Calu3 (cell line): Measurements from ENCODE around the gene AP3S1. TPM values are rescaled to one million over a fixed set of nuclear protein-coding genes. Genes with fewer than 3 reads are reported as not detected.

Experiments
- BruUV-seq: library from RNA; stranded (reverse); fragments of 400-500 nt; replicated peaks from 2 replicates; lab custom pipeline; 2021; lab: Mats Ljungman, UMichigan
- CTCF ChIA-PET: fragments of 300-600 bp; sonication (Branson Sonifier 250); formaldehyde crosslinking; loops from one replicate; lab custom pipeline; 2022; ENCODE audit warnings: antibody characterized with exemption; lab: Charles Lee
- DNase-seq: peaks from one replicate; pipeline ENCODE4 v3.0.0; 2022
- H3K27ac Mint-ChIP-seq: one replicate; pipeline ENCODE4 v1.8.0; 2022; ENCODE audit warnings: mixed read lengths; ENCODE audit not compliant: unreplicated experiment
- H3K27me3 Mint-ChIP-seq: one replicate; pipeline ENCODE4 v1.8.0; 2022; ENCODE audit warnings: mixed read lengths; ENCODE audit not compliant: unreplicated experiment
- H3K36me3 Mint-ChIP-seq: one replicate; pipeline ENCODE4 v1.8.0; 2022; ENCODE audit warnings: mild to moderate bottlenecking, moderate library complexity, mixed read lengths; ENCODE audit not compliant: insufficient read depth, unreplicated experiment
- H3K4me1 Mint-ChIP-seq: one replicate; pipeline ENCODE4 v1.8.0; 2022; ENCODE audit warnings: mild to moderate bottlenecking, low read depth, mixed read lengths; ENCODE audit not compliant: unreplicated experiment
- H3K4me3 Mint-ChIP-seq: one replicate; pipeline ENCODE4 v1.8.0; 2022; ENCODE audit warnings: mild to moderate bottlenecking, low read depth, moderate library complexity, mixed read lengths; ENCODE audit not compliant: unreplicated experiment
- H3K9me3 Mint-ChIP-seq: one replicate; pipeline ENCODE4 v1.8.0; 2022; ENCODE audit warnings: low read depth, mixed read lengths; ENCODE audit not compliant: unreplicated experiment
- intact Hi-C: fragments of 100-400 bp; cut with micrococcal nuclease; formaldehyde crosslinking; loops from one replicate; pipeline ENCODE4 v1.10.0; 2022; ENCODE audit not compliant: unreplicated experiment
- total RNA-seq: library from RNA; stranded (reverse); gene quantifications from 2 replicates; pipeline ENCODE4 v1.2.3, GENCODE V29; 2022
- TF ChIP-seq, protein P1 (sequence below): fragments of 200-600 bp; IDR thresholded peaks from one replicate; pipeline ENCODE4 v1.8.0; 2022; ENCODE audit warnings: antibody characterized with exemption; ENCODE audit not compliant: unreplicated experiment

The AP3S1 gene
- total RNA-seq, 1 experiment from 2014 or later: 101 TPM

DNA sequence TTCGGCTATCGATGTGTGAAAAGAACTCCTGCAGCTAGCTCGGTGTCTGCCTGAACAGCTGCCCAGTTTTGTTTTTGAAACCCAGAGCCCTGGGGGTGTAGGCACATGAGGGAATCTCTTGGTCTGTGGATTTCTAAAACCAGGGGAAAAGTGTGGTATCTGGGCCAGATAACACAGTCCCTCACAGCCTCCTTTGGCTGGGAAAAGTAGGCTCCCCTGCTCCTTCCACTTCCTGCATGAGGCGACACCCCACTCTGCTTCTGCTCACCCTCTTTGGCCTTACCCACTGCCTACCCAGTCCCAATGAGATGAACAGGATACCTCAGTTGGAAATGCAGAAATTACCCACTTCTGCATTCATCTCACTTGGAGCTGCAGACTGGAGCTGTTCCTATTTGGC, 15.8 kb upstream of the AP3S1 start:
- Mint-ChIP-seq H3K4me1 (no peaks in the 10 kb centered on the region), H3K27me3 (no peaks in the 10 kb centered on the region)
- no TSS peak for BruUV-seq

DNA sequence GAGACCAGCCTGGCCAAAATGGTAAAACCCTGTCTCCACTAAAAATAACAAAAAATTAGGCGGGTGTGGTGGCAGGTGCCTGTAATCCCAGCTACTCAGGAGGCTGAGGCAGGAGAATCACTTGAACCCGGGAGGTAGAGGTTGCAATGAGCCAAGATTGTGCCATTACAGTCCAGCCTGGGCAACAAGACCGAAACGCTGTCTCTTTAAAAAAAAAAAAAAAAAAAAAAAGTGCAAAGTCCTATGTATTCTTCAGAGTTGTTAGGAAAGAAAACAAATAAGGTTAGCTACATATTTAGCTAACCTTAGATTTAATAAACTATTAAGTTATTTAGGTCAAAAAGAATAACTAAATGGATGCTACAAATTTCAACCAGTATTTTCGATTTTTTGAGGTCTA, 11.8 kb upstream of the AP3S1 start:
- TF ChIP-seq, protein P1, sequence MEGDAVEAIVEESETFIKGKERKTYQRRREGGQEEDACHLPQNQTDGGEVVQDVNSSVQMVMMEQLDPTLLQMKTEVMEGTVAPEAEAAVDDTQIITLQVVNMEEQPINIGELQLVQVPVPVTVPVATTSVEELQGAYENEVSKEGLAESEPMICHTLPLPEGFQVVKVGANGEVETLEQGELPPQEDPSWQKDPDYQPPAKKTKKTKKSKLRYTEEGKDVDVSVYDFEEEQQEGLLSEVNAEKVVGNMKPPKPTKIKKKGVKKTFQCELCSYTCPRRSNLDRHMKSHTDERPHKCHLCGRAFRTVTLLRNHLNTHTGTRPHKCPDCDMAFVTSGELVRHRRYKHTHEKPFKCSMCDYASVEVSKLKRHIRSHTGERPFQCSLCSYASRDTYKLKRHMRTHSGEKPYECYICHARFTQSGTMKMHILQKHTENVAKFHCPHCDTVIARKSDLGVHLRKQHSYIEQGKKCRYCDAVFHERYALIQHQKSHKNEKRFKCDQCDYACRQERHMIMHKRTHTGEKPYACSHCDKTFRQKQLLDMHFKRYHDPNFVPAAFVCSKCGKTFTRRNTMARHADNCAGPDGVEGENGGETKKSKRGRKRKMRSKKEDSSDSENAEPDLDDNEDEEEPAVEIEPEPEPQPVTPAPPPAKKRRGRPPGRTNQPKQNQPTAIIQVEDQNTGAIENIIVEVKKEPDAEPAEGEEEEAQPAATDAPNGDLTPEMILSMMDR: no peak
- no TSS peak for BruUV-seq
- Mint-ChIP-seq H3K9me3 (peaks cover 6% of the 10 kb centered on the region), H3K4me3 (no peak overlapping the region), H3K36me3 (peaks cover 53% of the 10 kb centered on the region), H3K27ac (no peak overlapping the region), H3K27me3 (no peaks in the 10 kb centered on the region), H3K4me1 (peaks cover 17% of the 10 kb centered on the region)
- intact Hi-C loops: no loop called here
- CTCF ChIA-PET: interaction anchor here (0.7 kb wide), 2 partner anchors 165 to 831 kb away, joined by 4 read pairs; no protein-coding TSS in a partner anchor
- no peak for DNase-seq

More for the DNA sequence above, 15.8 kb upstream of the AP3S1 start:
- CTCF ChIA-PET: no interaction called here
- Mint-ChIP-seq H3K36me3 (peaks cover 32% of the 10 kb centered on the region), H3K27ac (no peak overlapping the region), H3K9me3 (peaks cover 8% of the 10 kb centered on the region), H3K4me3 (no peak overlapping the region)
- intact Hi-C loops: no loop called here
- TF ChIP-seq, protein P1: no peak
- DNase-seq: no peak

DNA sequence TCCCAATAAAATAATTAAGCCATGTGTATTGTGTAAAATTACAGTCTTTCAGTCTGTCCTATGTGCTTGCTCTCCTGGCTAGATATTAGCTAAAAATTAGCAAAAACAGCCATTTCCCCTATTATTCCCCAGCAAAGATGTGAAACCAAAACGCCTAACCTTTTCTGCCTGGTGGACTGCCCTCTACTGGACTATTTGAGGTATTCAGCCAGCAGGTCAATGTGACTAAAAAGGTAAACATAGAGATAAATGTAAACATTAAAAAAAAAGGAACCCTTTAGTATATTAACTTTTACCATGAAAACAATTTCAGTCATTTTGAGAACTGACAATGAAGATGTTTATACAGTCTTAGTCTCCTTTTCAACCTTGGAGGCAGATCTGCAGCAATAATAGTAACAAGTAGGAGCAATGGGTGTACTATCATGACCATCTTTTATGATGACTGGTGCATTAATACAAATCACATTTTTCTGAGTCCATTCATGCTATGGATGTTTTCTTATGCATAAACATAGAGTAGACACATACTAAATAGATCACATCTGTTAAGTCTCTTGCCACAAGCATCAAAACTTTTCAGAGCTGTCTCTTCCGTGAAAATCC, 10.5 kb upstream of the AP3S1 start:
- Mint-ChIP-seq H3K4me3 (no peak overlapping the region), H3K27me3 (no peaks in the 10 kb centered on the region), H3K27ac (no peak overlapping the region), H3K4me1 (peaks cover 26% of the 10 kb centered on the region), H3K9me3 (peaks cover 4% of the 10 kb centered on the region), H3K36me3 (peaks cover 61% of the 10 kb centered on the region)
- intact Hi-C loops: loop anchor here (1.0 kb wide), 1 partner anchor 197 kb away; no protein-coding TSS in a partner anchor
- TF ChIP-seq, protein P1: peak; percentile 70
- peak; percentile 46 for DNase-seq
- no TSS peak for BruUV-seq
- CTCF ChIA-PET: interaction anchor here (1.7 kb wide), 1 partner anchor 196 kb away, joined by 6 read pairs; no protein-coding TSS in a partner anchor

DNA sequence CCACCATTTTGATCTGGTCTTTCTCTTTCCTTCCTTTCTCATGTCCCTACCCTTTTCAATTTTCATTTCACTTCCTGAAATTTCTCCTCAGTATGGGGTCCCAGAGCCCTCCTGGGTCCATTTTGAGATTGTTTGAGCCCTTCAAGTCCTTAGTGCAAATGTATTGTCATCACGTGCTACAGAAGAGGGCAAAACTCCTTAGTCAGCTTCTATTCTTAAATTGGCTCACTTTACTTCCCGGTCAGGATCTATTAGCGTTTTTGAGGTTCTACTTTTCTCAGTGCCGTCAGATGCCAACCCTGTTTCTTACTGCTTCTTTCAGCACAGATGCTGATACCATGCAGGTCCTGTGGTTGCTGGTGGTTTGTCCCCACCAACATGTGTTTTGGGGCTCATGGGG, 6.3 kb upstream of the AP3S1 start:
- CTCF ChIA-PET: no interaction called here
- peaks cover 36% of the 10 kb centered on the region for H3K4me1 Mint-ChIP-seq
- H3K27ac Mint-ChIP-seq: no peak overlapping the region
- H3K4me3 Mint-ChIP-seq: no peak overlapping the region
- intact Hi-C loops: no loop called here
- no peak for DNase-seq
- no TSS peak for BruUV-seq
- H3K27me3 Mint-ChIP-seq: no peaks in the 10 kb centered on the region
- TF ChIP-seq, protein P1: no peak
- peaks cover 68% of the 10 kb centered on the region for H3K36me3 Mint-ChIP-seq
- no peaks in the 10 kb centered on the region for H3K9me3 Mint-ChIP-seq
